LNCaP clone FGC (cell line): ENCODE measurements around the gene IFIT5.
"Not testable (repeated sequence)": the region's sequence is repeated elsewhere in the genome, so short reads cannot be mapped to it uniquely, and the experiment has no call there.

Source experiments
- DNase-seq: peaks from one replicate; pipeline ENCODE4 v3.0.0-alpha.2; 2011; ENCODE audit warnings: low read depth
- H3K4me3 ChIP-seq: 2 replicates; pipeline ENCODE4 v1.5.1; 2011; ENCODE audit warnings: mild to moderate bottlenecking, low read depth, low read length, control low read depth
- CTCF ChIP-seq: IDR thresholded peaks from 2 replicates; pipeline ENCODE4 v1.5.1; 2012; ENCODE audit warnings: mild to moderate bottlenecking; ENCODE audit not compliant: control insufficient read depth, insufficient read depth; ENCODE audit errors: extremely low read depth

The IFIT5 gene

GRCh38 chr10:89395141-89395540, 19.2 kb upstream of the IFIT5 start:
- no peak for DNase-seq
- H3K4me3 ChIP-seq = no peak overlapping the region
- TF ChIP-seq CTCF = no peak

- no peak for TF ChIP-seq CTCF
- DNase-seq = no peak
These were observed 16.2 kb upstream of the IFIT5 start for GRCh38 chr10:89398003-89398749.

GRCh38 chr10:89399956-89400355, 14.4 kb upstream of the IFIT5 start:
- TF ChIP-seq CTCF = no peak
- DNase-seq = no peak
- no peak overlapping the region for H3K4me3 ChIP-seq

More at GRCh38 chr10:89398003-89398749, 16.2 kb upstream of the IFIT5 start:
- H3K4me3 ChIP-seq = no peak overlapping the region

GRCh38 chr10:89403043-89403442, 11.3 kb upstream of the IFIT5 start:
- TF ChIP-seq CTCF = no peak
- no peak for DNase-seq
- no peak overlapping the region for H3K4me3 ChIP-seq

- no peak for DNase-seq
- TF ChIP-seq CTCF = no peak
- no peak overlapping the region for H3K4me3 ChIP-seq
These were observed 10.0 kb upstream of the IFIT5 start for GRCh38 chr10:89404104-89405047.

GRCh38 chr10:89406178-89406577, 8.2 kb upstream of the IFIT5 start:
- DNase-seq, H3K4me3 ChIP-seq: not testable (repeated sequence)

GRCh38 chr10:89407792-89408191, 6.6 kb upstream of the IFIT5 start:
- H3K4me3 ChIP-seq = not testable (repeated sequence)

GRCh38 chr10:89409282-89409681, 5.1 kb upstream of the IFIT5 start:
- not testable (repeated sequence) for H3K4me3 ChIP-seq, DNase-seq

More at GRCh38 chr10:89407792-89408191, 6.6 kb upstream of the IFIT5 start:
- DNase-seq = not testable (repeated sequence)

GRCh38 chr10:89410551-89410950, 3.8 kb upstream of the IFIT5 start:
- DNase-seq, H3K4me3 ChIP-seq: not testable (repeated sequence)

GRCh38 chr10:89411135-89411534, 3.2 kb upstream of the IFIT5 start:
- not testable (repeated sequence) for DNase-seq, H3K4me3 ChIP-seq

GRCh38 chr10:89412276-89412675, 2.1 kb upstream of the IFIT5 start:
- DNase-seq, H3K4me3 ChIP-seq: not testable (repeated sequence)
